ENCODE data around the gene FURIN. TPM values are rescaled to one million over a fixed set of nuclear protein-coding genes. Genes with fewer than 3 reads are reported as not detected.
A peak's percentile ranks its signal among the peaks of the same experiment; 100 is the strongest.

Gene FURIN
- total and polyA plus RNA-seq, 2 experiments from 2014 or later = 57.7 to 79.6 TPM

DNA sequence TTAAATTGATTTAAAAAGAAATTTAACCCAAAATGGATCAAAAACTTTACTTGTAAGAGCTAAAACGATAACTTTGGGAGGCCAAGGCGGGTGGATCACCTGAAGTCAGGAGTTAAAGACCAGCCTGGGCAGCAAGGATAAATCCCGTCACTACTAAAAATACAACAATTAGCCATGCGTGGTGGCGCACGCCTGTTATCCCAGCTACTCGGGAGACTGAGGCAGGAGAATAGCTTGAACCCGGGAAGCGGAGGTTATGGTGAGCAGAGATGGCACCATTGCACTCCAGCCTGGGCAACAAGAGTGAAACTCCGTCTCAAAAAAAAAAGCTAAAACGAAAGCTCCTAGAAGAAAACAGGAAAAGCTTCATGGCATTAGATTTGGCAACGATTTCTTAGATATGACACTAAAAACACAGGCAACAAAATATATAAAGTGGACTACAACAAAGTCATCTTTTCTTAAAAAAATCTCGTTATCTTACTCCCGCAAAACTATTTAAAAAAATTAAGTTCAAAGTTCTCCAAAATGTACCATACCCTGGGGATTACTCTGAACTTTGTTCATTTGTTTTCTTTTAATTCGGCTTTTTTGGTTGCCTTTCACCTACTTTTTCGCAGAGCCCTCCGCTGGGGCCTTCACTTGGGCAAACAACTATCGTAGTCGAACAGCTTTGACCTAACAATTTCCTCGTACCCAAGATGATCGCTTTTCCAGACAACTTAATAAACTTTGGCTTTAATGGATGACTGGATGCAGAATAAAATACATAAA lies 61.0 kb downstream of the FURIN start:
- Histone ChIP-seq H3K9me3 (ENCODE audit: low read depth) (no peaks in the 10 kb centered on the region), H3K4me1 (ENCODE audit: low read depth) (no peaks in the 10 kb centered on the region), H3K27me3 (no peaks in the 10 kb centered on the region), H3K4me3 (no peak overlapping the region), H3K36me3 (no peaks in the 10 kb centered on the region), H3K27ac (no peak overlapping the region)
- no peak for DNase-seq (ENCODE audit: low read depth in 1 of 2, low spot score in 1 of 2)
- TF ChIP-seq, protein P1, sequence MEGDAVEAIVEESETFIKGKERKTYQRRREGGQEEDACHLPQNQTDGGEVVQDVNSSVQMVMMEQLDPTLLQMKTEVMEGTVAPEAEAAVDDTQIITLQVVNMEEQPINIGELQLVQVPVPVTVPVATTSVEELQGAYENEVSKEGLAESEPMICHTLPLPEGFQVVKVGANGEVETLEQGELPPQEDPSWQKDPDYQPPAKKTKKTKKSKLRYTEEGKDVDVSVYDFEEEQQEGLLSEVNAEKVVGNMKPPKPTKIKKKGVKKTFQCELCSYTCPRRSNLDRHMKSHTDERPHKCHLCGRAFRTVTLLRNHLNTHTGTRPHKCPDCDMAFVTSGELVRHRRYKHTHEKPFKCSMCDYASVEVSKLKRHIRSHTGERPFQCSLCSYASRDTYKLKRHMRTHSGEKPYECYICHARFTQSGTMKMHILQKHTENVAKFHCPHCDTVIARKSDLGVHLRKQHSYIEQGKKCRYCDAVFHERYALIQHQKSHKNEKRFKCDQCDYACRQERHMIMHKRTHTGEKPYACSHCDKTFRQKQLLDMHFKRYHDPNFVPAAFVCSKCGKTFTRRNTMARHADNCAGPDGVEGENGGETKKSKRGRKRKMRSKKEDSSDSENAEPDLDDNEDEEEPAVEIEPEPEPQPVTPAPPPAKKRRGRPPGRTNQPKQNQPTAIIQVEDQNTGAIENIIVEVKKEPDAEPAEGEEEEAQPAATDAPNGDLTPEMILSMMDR (IDR thresholded peaks at IDR 0.05; ENCODE audit: low read depth, low read length) = no peak

DNA sequence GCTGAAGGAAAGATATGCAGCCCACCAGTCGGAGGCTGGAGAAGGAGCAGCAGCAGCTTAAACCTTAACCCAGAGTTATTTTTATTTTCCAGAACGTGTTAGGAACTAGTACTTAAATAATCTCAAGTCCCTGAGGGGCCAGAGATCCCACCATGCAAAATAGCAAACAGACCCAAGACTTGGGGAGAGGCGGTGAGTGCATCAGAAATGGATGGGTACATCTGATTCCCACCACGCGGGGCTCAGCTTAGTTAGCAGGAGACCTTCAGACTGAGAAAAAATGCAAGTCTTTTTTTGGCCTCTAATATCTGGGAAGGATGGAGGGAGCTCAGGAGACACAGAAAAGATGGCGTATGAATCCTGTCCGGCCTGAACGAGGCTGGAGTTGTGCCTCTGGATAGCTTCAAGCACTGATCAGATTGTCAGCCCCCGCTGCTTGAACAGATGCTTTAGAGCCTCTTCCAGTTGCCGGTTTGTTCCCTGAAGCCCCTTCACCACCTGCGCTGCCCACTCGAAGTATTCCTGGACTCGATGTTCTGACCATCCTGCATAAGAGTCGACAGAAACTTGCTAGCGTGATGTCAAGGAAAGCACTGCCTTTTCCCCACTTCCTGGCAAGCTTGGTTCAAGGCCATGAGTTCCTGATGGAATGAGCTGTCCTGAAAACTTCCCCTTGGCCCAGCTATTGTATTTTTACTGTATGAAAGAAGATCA lies 62.6 kb downstream of the FURIN start:
- Histone ChIP-seq H3K9me3 (ENCODE audit: low read depth) (no peaks in the 10 kb centered on the region), H3K27me3 (no peaks in the 10 kb centered on the region), H3K36me3 (no peaks in the 10 kb centered on the region), H3K27ac (peak overlapping the region; percentile 51), H3K4me3 (no peak overlapping the region), H3K4me1 (ENCODE audit: low read depth) (peaks cover 4% of the 10 kb centered on the region)
- DNase-seq (ENCODE audit: low read depth in 1 of 2, low spot score in 1 of 2) = no peak
- TF ChIP-seq, protein P1 (IDR thresholded peaks at IDR 0.05; ENCODE audit: low read depth, low read length) = no peak

DNA sequence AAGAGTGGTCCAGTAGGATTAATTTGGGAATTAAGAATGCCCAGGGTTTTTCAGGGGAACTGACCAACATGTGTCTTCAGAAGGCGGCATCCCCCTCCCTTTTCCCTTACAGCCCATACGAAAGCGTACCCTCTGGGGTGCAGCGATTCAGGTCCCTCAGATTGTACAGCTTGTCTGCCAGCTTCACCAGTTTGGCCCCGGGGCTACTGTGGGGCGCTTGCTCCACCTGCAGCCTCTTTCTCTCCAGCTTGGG lies 63.1 kb downstream of the FURIN start:
- DNase-seq (ENCODE audit: low read depth in 1 of 2, low spot score in 1 of 2) = no peak
- H3K36me3 ChIP-seq = no peaks in the 10 kb centered on the region
- no peaks in the 10 kb centered on the region for H3K9me3 ChIP-seq (ENCODE audit: low read depth)
- TF ChIP-seq, protein P1 (IDR thresholded peaks at IDR 0.05; ENCODE audit: low read depth, low read length) = no peak
- peak overlapping the region; percentile 66 for H3K4me3 ChIP-seq
- H3K27ac ChIP-seq = peak overlapping the region; percentile 51
- peaks cover 6% of the 10 kb centered on the region for H3K4me1 ChIP-seq (ENCODE audit: low read depth)
- no peaks in the 10 kb centered on the region for H3K27me3 ChIP-seq

DNA sequence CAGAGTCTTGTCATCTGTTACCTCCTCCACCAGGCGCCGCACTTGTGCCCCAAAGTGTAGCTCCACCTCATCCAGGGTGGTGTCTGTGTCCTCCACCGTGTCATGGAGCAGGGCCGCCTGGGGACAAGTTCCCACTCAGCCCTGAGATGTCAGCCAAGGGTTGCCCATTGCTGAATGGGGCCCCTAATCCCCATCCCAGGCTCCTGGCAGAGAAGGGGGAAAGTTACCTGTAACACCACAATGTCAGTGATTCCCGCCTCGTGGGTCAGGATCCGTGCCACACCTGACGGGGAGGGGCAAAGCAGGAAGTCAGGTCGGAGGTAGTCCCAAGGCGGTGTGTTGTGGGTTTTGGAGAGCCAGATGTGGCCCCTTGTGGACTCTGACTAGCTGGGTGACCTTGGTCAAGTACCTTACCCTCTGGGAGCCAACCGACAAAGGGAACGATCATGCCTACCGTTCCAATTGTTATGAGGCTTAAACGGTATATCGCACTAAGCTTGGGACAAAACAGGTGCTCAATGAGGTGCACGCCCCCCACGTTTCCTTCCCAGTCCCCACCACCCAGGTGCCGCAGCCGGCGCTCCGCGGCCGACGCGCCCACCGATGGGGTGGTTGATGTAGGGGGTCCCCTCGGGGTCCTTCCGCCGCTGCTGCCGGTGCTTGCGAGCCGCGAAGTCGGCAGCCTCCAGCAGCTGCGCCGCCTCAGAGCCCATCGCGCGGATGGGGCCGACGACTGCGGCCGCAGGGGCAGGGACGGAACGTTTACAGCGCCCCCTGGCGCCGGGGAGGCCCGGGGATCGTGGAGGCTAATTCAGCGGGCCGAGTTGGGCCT lies 63.7 kb downstream of the FURIN start, which contains the start of gene HDDC3:
Gene HDDC3 (minus strand): TSS at position 722 of the 832 bp plus-strand sequence. CDS start 9 bp downstream, at position 713.
- TF ChIP-seq, protein P1 (IDR thresholded peaks at IDR 0.05; ENCODE audit: low read depth, low read length) = peak; percentile 87
- peaks cover 6% of the 10 kb centered on the region for H3K4me1 ChIP-seq (ENCODE audit: low read depth)
- H3K27me3 ChIP-seq = no peaks in the 10 kb centered on the region
- no peaks in the 10 kb centered on the region for H3K9me3 ChIP-seq (ENCODE audit: low read depth)
- no peaks in the 10 kb centered on the region for H3K36me3 ChIP-seq
- H3K27ac ChIP-seq = peak within 1 kb of the TSS; percentile 51
- H3K4me3 ChIP-seq = peak within 1 kb of the TSS; percentile 66
- DNase-seq (ENCODE audit: low read depth in 1 of 2, low spot score in 1 of 2) = peak; percentile 88 to 91

DNA sequence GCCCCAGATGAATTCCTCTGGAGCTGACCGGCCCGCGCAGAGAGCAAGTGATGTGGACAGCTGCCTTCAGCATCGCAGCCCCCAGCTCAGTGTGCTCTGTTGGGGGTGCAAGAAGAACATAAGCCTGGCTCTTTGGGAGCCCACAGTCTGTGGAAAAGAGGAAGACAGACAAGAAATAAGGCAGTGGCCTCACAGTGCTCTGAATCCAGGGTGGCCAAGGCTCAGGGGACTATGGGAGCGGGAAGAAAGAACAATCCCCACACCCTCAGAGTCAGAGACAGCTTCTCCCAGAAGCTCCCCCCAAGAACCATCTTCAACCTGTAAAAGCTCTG lies 64.2 kb downstream of the FURIN start:
- Histone ChIP-seq H3K36me3 (no peaks in the 10 kb centered on the region), H3K27me3 (no peaks in the 10 kb centered on the region), H3K9me3 (ENCODE audit: low read depth) (no peaks in the 10 kb centered on the region), H3K27ac (no peak overlapping the region), H3K4me3 (peak overlapping the region; percentile 66), H3K4me1 (ENCODE audit: low read depth) (peaks cover 6% of the 10 kb centered on the region)
- TF ChIP-seq, protein P1 (IDR thresholded peaks at IDR 0.05; ENCODE audit: low read depth, low read length) = no peak
- DNase-seq (ENCODE audit: low read depth in 1 of 2, low spot score in 1 of 2) = no peak

Other genes with a start within 250 kb of the FURIN start
- gene BLM, start 151.2 kb upstream of the FURIN start, total RNA-seq = 4.2 and 6.3 TPM in 2 replicates
- gene BLM, start 151.2 kb upstream of the FURIN start, polyA plus RNA-seq = 2.6 and 3.2 TPM in 2 replicates
- gene FES, start 15.9 kb downstream of the FURIN start, total RNA-seq = 13.3 and 19.8 TPM in 2 replicates
- 5.4 and 12.7 TPM in 2 replicates for gene FES, start 15.9 kb downstream of the FURIN start, polyA plus RNA-seq
- 31.9 and 53.0 TPM in 2 replicates for gene MAN2A2, start 34.7 kb downstream of the FURIN start, total RNA-seq
- 54.3 and 66.3 TPM in 2 replicates for gene MAN2A2, start 34.7 kb downstream of the FURIN start, polyA plus RNA-seq
- 31.2 and 32.5 TPM in 2 replicates for gene HDDC3, start 64.0 kb downstream of the FURIN start, total RNA-seq
- 22.5 and 24.9 TPM in 2 replicates for gene HDDC3, start 64.0 kb downstream of the FURIN start, polyA plus RNA-seq
- gene UNC45A, start 66.7 kb downstream of the FURIN start, total RNA-seq = 61.8 and 68.2 TPM in 2 replicates
- 52.5 and 61.1 TPM in 2 replicates for gene UNC45A, start 66.7 kb downstream of the FURIN start, polyA plus RNA-seq
- gene RCCD1, start 86.3 kb downstream of the FURIN start, total RNA-seq = 18.6 and 43.0 TPM in 2 replicates
- gene RCCD1, start 86.3 kb downstream of the FURIN start, polyA plus RNA-seq = 32.8 and 50.6 TPM in 2 replicates
- gene PRC1, start 125.9 kb downstream of the FURIN start, total RNA-seq = 25.5 and 209 TPM in 2 replicates
- 20.1 and 131 TPM in 2 replicates for gene PRC1, start 125.9 kb downstream of the FURIN start, polyA plus RNA-seq
- gene VPS33B, start 154.0 kb downstream of the FURIN start, total RNA-seq = 5.2 and 18.7 TPM in 2 replicates
- gene VPS33B, start 154.0 kb downstream of the FURIN start, polyA plus RNA-seq = 13.3 and 17.2 TPM in 2 replicates
- gene SV2B, start 231.7 kb downstream of the FURIN start, total RNA-seq = 0.03 TPM in 1 of 2 replicates, not detected in the other
- 0.32 TPM in 1 of 2 replicates, not detected in the other for gene SV2B, start 231.7 kb downstream of the FURIN start, polyA plus RNA-seq

Data from cardiac muscle cell (in vitro differentiated cells and primary cell).